H54 (cell line): ENCODE measurements around the gene SLC26A8.
"Not testable (repeated sequence)": the region's sequence is repeated elsewhere in the genome, so short reads cannot be mapped to it uniquely, and the experiment has no call there.

ENCODE experiments used
- DNase-seq: peaks from one replicate; pipeline ENCODE4 v3.0.0; 2011; ENCODE audit warnings: low spot score, mixed read lengths; ENCODE audit not compliant: insufficient read length
- FAIRE-seq: peaks from 3 replicates; lab custom pipeline; 2011; peaks lifted over from hg19 to GRCh38; lab: Jason Lieb, UNC
- POLR2A ChIP-seq: IDR thresholded peaks from 2 replicates; pipeline ENCODE4 v1.6.1; 2011; ENCODE audit warnings: low read depth, mild to moderate bottlenecking, low read length

SLC26A8 gene

GRCh38 chr6:36035225-36035624, 10.8 kb upstream of the SLC26A8 start:
- no peak for TF ChIP-seq POLR2A
- no peak for FAIRE-seq
- no peak for DNase-seq

GRCh38 chr6:36034441-36034840, 10.0 kb upstream of the SLC26A8 start:
- no peak for TF ChIP-seq POLR2A
- peak; percentile 11 for FAIRE-seq
- DNase-seq, result no peak

GRCh38 chr6:36033935-36034334, 9.5 kb upstream of the SLC26A8 start:
- FAIRE-seq (peak; percentile 76), DNase-seq (no peak)
- no peak for TF ChIP-seq POLR2A

- DNase-seq, FAIRE-seq: not testable (repeated sequence)
Measured at GRCh38 chr6:36033144-36033543, 8.7 kb upstream of the SLC26A8 start.

- FAIRE-seq, result no peak
- TF ChIP-seq POLR2A, result no peak
- no peak for DNase-seq
Measured at GRCh38 chr6:36032261-36032660, 7.8 kb upstream of the SLC26A8 start.

- FAIRE-seq, result no peak
- TF ChIP-seq POLR2A, result no peak
- no peak for DNase-seq
Measured at GRCh38 chr6:36029464-36029863, 5.0 kb upstream of the SLC26A8 start.

- FAIRE-seq, result peak; percentile 74
Measured at GRCh38 chr6:36028877-36029324, 4.5 kb upstream of the SLC26A8 start.

GRCh38 chr6:36028088-36028876, 3.8 kb upstream of the SLC26A8 start:
- TF ChIP-seq POLR2A, result no peak
- no peak for FAIRE-seq
- peak; percentile 22 for DNase-seq

More at GRCh38 chr6:36028877-36029324, 4.5 kb upstream of the SLC26A8 start:
- TF ChIP-seq POLR2A, result no peak
- peak; percentile 49 for DNase-seq

GRCh38 chr6:36027501-36028087, 3.2 kb upstream of the SLC26A8 start, which contains the start of gene MAPK14:
TSS of gene MAPK14 (plus strand) at chr6:36027808. CDS start at chr6:36028158, 350 bp downstream.
- TF ChIP-seq POLR2A, result peak; percentile 91
- DNase-seq (peak; percentile 96), FAIRE-seq (peak; percentile 96)

- FAIRE-seq, result peak; percentile 74
- DNase-seq, result peak; percentile 43
- no peak for TF ChIP-seq POLR2A
Measured at GRCh38 chr6:36025932-36026327, 1.5 kb upstream of the SLC26A8 start.

- no peak for TF ChIP-seq POLR2A
- DNase-seq, result peak; percentile 23
- no peak for FAIRE-seq
Measured at GRCh38 chr6:36025260-36025931, 955 bp upstream of the SLC26A8 start.

- no peak for TF ChIP-seq POLR2A
- FAIRE-seq (no peak), DNase-seq (no peak)
Measured at GRCh38 chr6:36020154-36020553, 4.3 kb downstream of the SLC26A8 start.

- FAIRE-seq, result no peak
- no peak for TF ChIP-seq POLR2A
- no peak for DNase-seq
Measured at GRCh38 chr6:36019167-36019566, 5.3 kb downstream of the SLC26A8 start.

GRCh38 chr6:36018339-36018738, 6.1 kb downstream of the SLC26A8 start:
- FAIRE-seq (no peak), DNase-seq (no peak)
- no peak for TF ChIP-seq POLR2A

GRCh38 chr6:36015666-36016065, 8.8 kb downstream of the SLC26A8 start:
- FAIRE-seq (no peak), DNase-seq (no peak)
- no peak for TF ChIP-seq POLR2A
